Measurements from ENCODE around the gene MIA3. TPM values are rescaled to one million over a fixed set of nuclear protein-coding genes. Genes with fewer than 3 reads are reported as not detected.

The MIA3 gene
- total RNA-seq, 2 donors from 2014 or later = 64.3 to 74.9 TPM

DNA sequence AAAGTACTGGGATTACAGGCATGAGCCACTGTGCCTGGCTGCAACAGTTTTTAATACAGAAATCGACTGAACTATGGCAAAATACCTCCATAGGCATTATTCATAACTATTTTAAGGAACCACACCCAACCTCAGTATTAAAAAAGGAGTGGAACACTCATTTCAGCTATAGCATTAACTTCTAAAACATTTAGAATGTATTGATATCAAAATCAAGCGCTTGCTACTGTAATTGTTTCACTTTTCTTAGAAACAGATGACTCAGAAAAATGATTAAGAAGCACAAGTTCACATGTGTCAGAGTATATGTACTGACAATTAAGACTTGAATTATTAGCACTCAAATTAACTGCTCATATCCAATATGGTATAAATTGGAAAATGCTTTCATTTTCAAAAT is 79.3 kb downstream of the MIA3 start:
- H3K27me3 ChIP-seq (replicated peaks; ENCODE audit: insufficient read depth) = no peaks in the 10 kb centered on the region
- no peak overlapping the region for H3K4me3 ChIP-seq
- DNase-seq (ENCODE audit: low spot score) = no peak
- TF ChIP-seq, protein P1, sequence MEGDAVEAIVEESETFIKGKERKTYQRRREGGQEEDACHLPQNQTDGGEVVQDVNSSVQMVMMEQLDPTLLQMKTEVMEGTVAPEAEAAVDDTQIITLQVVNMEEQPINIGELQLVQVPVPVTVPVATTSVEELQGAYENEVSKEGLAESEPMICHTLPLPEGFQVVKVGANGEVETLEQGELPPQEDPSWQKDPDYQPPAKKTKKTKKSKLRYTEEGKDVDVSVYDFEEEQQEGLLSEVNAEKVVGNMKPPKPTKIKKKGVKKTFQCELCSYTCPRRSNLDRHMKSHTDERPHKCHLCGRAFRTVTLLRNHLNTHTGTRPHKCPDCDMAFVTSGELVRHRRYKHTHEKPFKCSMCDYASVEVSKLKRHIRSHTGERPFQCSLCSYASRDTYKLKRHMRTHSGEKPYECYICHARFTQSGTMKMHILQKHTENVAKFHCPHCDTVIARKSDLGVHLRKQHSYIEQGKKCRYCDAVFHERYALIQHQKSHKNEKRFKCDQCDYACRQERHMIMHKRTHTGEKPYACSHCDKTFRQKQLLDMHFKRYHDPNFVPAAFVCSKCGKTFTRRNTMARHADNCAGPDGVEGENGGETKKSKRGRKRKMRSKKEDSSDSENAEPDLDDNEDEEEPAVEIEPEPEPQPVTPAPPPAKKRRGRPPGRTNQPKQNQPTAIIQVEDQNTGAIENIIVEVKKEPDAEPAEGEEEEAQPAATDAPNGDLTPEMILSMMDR (IDR thresholded peaks at IDR 0.05) = no peak
- TF ChIP-seq POLR2A (IDR thresholded peaks at IDR 0.05) = no peak
- TF ChIP-seq POLR2AphosphoS5 (IDR thresholded peaks at IDR 0.05) = no peak
- intact Hi-C loops (cut with DNase I) = no loop called here
- no peaks in the 10 kb centered on the region for H3K9me3 ChIP-seq
- H3K36me3 ChIP-seq = no peaks in the 10 kb centered on the region
- 93% methylated on average over 2 of the region's 2 CpGs for WGBS
- H3K4me1 ChIP-seq (replicated peaks) = no peaks in the 10 kb centered on the region
- no peak overlapping the region for H3K27ac ChIP-seq

DNA sequence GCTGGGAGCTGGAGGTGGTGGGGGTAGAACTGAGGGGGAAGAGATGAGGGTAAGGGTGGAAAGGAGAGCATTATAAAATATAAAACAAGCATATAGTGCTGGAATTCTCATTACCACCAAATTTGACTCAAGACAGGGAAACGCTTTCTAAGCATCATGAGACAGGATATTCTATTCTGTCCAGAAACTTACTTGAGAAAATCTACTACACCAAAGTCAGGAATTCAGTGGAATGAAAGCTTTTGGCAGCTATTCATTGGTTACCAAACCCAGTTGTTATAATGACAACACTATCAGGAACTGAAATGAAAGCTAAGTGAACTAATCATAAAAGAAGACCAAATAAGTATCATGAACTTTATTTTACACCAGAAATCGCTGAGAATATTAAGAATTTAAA is 79.9 kb downstream of the MIA3 start:
- Histone ChIP-seq H3K27ac (no peak overlapping the region), H3K9me3 (no peaks in the 10 kb centered on the region), H3K27me3 (replicated peaks; ENCODE audit: insufficient read depth) (no peaks in the 10 kb centered on the region), H3K4me3 (no peak overlapping the region), H3K4me1 (replicated peaks) (no peaks in the 10 kb centered on the region), H3K36me3 (no peaks in the 10 kb centered on the region)
- DNase-seq (ENCODE audit: low spot score) = no peak
- intact Hi-C loops (cut with DNase I) = no loop called here
- 88% methylated on average over 2 of the region's 2 CpGs for WGBS
- no peak for TF ChIP-seq POLR2AphosphoS5 (IDR thresholded peaks at IDR 0.05)
- TF ChIP-seq, protein P1 (IDR thresholded peaks at IDR 0.05) = no peak
- no peak for TF ChIP-seq POLR2A (IDR thresholded peaks at IDR 0.05)

DNA sequence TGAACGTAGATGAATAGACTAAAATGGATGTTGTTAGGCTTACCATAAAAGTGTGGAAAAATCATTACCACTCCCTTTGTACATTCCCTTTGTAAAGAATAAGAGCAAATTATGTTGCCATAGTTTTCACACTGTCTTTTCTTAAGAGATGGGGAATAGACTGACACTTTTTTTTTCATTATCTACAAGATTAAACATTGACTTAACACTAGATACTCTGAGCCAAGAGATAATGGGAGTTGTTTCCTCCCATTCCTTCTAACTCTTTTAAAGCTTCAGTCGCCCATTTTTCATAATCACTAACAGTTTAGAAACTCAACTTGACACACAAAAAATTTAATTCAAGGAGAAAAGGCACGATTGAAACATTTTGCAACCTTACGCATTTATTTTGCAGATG is 84.3 kb downstream of the MIA3 start:
- Histone ChIP-seq H3K4me1 (replicated peaks) (no peaks in the 10 kb centered on the region), H3K27ac (no peak overlapping the region), H3K27me3 (replicated peaks; ENCODE audit: insufficient read depth) (no peaks in the 10 kb centered on the region), H3K4me3 (no peak overlapping the region), H3K9me3 (no peaks in the 10 kb centered on the region), H3K36me3 (no peaks in the 10 kb centered on the region)
- 85% methylated on average over 4 of the region's 4 CpGs for WGBS
- DNase-seq (ENCODE audit: low spot score) = no peak
- intact Hi-C loops (cut with DNase I) = no loop called here
- no peak for TF ChIP-seq POLR2AphosphoS5 (IDR thresholded peaks at IDR 0.05)
- TF ChIP-seq POLR2A (IDR thresholded peaks at IDR 0.05) = no peak
- TF ChIP-seq, protein P1 (IDR thresholded peaks at IDR 0.05) = no peak

DNA sequence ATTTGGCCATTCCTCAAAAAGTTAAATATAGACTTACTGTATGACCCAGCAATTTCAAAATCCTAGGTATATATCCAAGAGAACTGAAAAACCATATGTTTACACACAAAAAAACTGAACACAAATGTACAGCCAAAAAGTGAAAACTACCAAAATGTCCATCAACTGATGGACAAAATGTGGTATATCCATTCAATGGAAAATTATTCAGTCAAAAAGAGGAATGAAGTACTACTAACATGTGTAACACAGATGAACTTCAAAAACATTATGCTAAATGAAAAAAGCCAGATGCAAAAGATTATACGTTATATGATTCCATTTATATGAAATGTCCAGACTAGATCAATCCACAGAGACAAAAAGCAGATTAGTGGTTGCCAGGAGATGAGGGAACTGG is 86.4 kb downstream of the MIA3 start:
- no peaks in the 10 kb centered on the region for H3K9me3 ChIP-seq
- H3K36me3 ChIP-seq = no peaks in the 10 kb centered on the region
- no peak for TF ChIP-seq POLR2AphosphoS5 (IDR thresholded peaks at IDR 0.05)
- TF ChIP-seq, protein P1 (IDR thresholded peaks at IDR 0.05) = no peak
- no peak for TF ChIP-seq POLR2A (IDR thresholded peaks at IDR 0.05)
- no peak overlapping the region for H3K27ac ChIP-seq
- H3K4me3 ChIP-seq = no peak overlapping the region
- WGBS = 96% methylated on average over 1 of the region's 1 CpG
- no peaks in the 10 kb centered on the region for H3K27me3 ChIP-seq (replicated peaks; ENCODE audit: insufficient read depth)
- no peaks in the 10 kb centered on the region for H3K4me1 ChIP-seq (replicated peaks)
- no peak for DNase-seq (ENCODE audit: low spot score)
- intact Hi-C loops (cut with DNase I) = no loop called here

DNA sequence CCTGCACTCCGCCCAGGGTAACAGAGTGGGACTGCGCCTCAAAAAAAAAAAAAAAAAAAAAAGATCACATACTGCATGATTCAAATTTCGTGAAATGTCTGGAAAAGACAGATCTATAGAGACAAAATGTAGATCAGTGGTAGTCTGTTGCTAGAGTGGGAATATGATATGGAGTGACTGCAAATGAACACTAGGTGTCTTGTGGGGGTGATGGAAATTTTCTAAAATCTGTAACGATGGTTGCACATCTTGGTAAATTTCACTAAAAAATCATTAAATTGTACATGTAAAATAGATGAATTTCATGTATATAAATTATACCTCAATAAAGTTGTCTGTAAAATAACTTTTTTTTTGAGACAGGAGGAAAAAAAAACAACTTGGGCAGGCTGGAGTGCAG is 88.9 kb downstream of the MIA3 start:
- Histone ChIP-seq H3K36me3 (no peaks in the 10 kb centered on the region), H3K4me1 (replicated peaks) (no peaks in the 10 kb centered on the region), H3K27ac (no peak overlapping the region), H3K27me3 (replicated peaks; ENCODE audit: insufficient read depth) (no peaks in the 10 kb centered on the region), H3K9me3 (no peaks in the 10 kb centered on the region), H3K4me3 (no peak overlapping the region)
- TF ChIP-seq POLR2A (IDR thresholded peaks at IDR 0.05) = no peak
- no peak for TF ChIP-seq POLR2AphosphoS5 (IDR thresholded peaks at IDR 0.05)
- TF ChIP-seq, protein P1 (IDR thresholded peaks at IDR 0.05) = no peak
- 73% methylated on average over 4 of the region's 4 CpGs for WGBS
- intact Hi-C loops (cut with DNase I) = no loop called here
- no peak for DNase-seq (ENCODE audit: low spot score)

All from prostate gland (tissue), 2 donors.